Measurements from ENCODE around the gene ATG9B.

The ATG9B gene, protein sequence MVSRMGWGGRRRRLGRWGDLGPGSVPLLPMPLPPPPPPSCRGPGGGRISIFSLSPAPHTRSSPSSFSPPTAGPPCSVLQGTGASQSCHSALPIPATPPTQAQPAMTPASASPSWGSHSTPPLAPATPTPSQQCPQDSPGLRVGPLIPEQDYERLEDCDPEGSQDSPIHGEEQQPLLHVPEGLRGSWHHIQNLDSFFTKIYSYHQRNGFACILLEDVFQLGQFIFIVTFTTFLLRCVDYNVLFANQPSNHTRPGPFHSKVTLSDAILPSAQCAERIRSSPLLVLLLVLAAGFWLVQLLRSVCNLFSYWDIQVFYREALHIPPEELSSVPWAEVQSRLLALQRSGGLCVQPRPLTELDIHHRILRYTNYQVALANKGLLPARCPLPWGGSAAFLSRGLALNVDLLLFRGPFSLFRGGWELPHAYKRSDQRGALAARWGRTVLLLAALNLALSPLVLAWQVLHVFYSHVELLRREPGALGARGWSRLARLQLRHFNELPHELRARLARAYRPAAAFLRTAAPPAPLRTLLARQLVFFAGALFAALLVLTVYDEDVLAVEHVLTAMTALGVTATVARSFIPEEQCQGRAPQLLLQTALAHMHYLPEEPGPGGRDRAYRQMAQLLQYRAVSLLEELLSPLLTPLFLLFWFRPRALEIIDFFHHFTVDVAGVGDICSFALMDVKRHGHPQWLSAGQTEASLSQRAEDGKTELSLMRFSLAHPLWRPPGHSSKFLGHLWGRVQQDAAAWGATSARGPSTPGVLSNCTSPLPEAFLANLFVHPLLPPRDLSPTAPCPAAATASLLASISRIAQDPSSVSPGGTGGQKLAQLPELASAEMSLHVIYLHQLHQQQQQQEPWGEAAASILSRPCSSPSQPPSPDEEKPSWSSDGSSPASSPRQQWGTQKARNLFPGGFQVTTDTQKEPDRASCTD

GRCh38 chr7:151024435-151025056, at the start of gene ATG9B:
Gene ATG9B, minus strand, starts transcription at chr7:151024494. Its CDS starts 71 bp downstream, at chr7:151024423.
- DNase-seq = no peak

- DNase-seq = no peak
Observed at GRCh38 chr7:151073990-151074389, 49.7 kb upstream of the ATG9B start.

GRCh38 chr7:151071032-151071866, 47.0 kb upstream of the ATG9B start:
- no peak for DNase-seq

DNA sequence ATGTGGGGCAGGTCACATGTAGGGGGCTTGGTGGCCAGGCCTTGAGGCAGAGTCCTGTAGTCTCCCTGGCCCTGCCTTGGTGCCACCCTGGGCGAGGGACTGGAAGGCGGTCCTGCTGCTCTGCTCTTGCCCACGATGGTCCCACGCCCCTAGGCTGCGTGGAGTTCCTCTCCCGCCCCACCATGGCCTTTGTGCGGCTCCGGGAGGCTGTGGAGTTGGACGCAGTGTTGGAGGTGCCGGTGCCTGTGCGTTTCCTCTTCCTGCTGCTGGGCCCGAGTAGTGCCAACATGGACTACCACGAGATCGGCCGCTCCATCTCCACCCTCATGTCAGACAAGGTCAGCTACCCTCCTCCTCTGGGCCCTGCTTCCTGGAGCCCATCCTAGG, 46.3 kb upstream of the ATG9B start:
- no peak for DNase-seq

DNA sequence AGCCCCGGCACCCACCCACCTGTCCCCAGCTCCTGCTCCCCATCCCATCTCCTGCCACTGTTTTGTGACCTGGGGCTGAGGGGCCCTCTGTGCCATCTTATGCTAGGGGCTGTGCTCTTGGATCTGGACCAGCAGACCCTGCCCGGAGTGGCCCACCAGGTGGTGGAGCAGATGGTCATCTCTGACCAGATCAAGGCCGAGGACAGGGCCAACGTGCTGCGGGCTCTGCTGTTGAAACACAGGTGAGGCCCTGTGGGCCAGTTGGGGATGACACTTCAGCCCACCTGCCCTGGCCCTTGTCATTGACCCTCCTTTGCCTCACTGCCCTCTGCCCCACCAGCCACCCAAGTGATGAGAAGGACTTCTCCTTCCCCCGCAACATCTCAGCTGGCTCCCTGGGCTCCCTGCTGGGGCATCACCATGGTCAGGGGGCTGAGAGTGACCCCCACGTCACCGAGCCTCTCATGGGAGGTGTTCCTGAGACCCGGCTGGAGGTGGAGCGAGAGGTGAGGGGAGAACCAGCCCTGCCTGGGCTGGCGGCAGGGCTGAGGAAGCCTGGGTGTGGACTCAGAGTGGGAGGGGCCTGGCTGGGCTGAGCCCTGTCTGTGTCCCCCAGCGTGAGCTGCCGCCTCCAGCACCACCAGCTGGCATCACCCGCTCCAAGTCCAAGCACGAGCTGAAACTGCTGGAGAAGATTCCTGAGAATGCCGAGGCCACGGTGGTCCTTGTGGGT, 45.7 kb upstream of the ATG9B start:
- DNase-seq = no peak

DNA sequence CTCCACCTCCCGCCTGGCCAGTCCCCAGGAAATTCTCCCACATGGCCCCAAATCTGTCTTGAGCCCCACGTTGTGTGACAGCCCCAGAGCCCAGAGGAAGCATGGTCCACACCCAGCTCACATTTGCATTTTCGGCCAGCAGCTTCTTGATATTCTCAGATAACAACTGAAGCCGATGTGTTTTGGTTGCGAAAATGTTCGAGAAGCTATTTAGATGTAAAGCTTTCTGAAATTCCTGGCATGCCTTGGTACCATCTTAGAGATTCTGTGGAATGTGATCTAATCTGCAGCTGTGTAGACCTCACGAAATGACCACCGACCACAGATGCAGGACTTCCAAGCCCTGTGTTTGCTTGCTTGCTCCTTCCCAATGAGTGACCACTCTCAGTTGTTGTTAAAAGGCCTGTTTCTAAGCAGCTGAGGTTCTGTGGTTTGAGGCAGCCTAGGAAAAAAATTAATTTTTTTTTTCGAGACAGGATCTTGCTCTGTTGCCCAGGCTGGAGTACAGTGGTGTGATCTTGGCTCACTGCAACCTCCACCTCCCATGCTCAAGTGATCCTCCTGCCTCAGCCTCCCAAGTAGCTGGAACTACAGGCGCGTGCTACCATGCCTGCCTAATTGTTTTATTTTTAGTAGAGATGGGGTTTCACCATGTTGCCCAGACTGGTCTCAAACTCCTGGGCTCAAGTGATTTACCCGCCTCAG, 43.9 kb upstream of the ATG9B start:
- no peak for DNase-seq

GRCh38 chr7:151066273-151066974, 42.1 kb upstream of the ATG9B start:
- DNase-seq = no peak

DNA sequence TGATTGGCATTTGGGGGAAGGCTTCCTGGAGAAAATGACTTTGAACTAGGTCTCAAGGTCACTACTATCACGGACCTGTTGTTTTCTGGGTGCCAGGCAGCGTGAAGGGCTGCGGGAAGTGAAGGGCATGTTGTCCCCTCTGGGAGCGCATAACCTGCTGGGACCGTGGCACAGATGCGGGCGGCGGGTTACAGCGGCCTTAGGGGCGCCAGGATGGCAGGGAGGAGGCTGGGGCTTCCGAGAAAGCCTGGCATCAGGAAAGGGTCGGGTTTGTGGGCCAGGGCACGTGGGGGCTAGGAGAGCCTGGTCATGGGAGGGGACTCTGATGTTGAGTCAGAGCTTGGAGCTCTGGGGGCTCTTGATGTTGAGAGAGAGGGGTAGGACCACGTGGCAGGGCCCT, 41.2 kb upstream of the ATG9B start:
- DNase-seq = no peak

DNA sequence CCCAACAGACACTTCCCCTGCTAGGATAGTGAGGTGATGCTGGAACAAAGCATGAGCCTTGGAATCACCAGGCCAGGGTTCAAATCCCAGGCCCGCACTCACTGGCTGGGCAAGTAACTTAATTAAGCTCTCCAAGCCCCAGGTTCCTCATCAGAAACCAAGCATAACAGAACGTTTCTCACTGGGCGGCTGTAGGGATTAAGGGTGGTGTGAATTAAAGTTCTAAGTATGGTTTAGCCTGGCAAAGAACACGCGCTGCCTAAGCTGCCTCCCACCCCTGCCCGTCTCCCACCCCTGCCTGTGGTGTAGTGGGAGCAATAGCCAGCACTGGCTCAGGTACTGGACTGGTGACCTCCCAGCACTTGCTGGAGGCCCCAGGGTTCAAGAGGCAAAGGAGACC, 40.7 kb upstream of the ATG9B start:
- DNase-seq = no peak

- no peak for DNase-seq
Observed at GRCh38 chr7:151064454-151064853, 40.2 kb upstream of the ATG9B start.

GRCh38 chr7:151063212-151063561, 38.9 kb upstream of the ATG9B start:
- no peak for DNase-seq

DNA sequence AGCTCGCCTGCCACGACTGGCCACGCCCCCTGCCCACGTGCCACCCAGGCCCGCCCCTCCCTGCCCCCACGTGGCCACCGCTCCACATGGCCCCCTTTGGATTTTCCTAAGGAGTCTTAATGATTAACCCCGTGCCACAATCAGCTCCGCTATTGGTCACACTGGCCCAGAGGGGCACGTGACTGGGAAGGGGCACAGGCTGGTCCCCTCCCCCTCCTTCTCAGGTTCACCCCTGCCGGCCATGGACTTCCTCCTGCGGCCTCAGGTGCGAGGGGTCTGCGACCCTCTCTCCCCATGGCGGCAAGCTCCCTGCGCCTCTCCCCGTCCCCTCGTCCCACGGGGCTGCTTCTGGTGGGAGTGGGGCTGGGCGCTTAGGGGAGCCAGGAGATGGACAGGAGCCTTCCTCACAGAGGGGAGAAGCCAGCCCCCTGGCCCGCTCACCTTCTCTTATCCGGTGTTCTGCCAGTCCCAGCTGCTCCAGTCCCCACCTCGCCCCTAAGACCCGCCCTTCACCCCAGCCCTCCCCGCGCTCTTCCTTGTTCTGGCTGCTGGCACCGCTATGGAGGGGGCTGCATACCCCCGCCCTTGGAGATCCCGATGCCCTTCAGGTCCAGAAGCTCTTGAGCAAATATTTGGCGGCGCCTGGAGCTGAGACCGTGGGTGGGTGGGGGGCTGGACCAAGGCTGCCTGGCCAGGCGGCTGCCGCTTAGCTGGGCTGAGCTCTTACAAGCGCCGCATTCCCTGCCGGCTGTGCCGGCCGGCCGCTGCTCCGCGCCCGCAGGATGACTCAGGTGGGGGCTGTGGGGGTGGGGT, 38.3 kb upstream of the ATG9B start:
- no peak for DNase-seq

DNA sequence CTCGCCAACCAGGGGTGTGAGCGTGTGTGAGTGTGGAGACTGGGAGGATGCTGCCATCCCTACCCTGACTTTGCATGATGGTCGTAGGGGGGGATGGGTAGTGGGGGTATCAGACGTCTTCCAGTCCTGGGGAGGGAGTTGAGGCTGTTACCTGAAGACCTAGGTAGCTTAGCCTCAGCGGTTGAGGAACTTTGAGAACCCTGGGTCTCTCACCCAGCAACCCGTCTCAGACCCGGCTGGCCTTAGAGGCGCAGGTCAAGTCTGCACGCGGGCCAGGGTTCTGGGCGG, 37.8 kb upstream of the ATG9B start:
- no peak for DNase-seq

GRCh38 chr7:151061213-151062110, 37.2 kb upstream of the ATG9B start:
- DNase-seq = no peak

DNA sequence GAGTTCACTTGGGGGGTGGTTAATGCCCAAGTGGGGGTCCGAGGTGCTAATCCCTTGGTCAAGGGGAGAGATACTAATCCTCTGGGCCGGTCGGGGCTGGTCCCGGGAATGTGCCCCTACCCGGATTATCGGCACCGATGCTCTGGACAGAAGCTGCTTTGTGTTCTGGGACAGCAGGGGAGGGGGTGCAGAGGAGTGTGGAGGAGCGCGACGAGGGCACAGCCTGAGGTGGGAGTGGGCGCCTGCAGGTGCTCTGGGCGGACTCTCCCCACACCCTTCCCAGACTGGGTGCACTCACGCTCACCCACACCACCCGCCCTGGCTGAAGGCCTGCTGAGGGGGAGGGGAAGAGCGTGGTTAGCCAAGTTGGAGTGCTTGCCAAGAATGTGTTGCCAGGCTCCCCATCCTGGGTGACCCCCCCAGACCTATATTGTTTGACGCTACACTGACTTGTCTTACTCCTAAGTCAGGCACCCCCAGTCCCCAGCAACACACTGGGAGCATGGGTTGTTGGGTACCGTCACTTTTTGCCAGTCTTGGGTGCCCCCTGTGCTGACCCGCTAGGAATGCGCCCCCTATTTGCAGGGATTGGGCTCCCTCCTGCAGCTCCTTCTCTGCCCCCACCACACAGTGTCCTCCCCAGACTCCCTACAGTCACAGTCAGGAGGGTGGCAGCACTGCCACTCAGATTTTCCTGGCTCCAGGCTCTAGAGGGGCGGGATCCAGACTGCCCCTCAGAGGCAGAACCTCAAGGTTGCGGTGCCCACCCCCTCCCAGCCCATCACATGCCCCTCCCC, 36.3 kb upstream of the ATG9B start:
- no peak for DNase-seq

- no peak for DNase-seq
Observed at GRCh38 chr7:151060113-151060415, 35.8 kb upstream of the ATG9B start.

DNA sequence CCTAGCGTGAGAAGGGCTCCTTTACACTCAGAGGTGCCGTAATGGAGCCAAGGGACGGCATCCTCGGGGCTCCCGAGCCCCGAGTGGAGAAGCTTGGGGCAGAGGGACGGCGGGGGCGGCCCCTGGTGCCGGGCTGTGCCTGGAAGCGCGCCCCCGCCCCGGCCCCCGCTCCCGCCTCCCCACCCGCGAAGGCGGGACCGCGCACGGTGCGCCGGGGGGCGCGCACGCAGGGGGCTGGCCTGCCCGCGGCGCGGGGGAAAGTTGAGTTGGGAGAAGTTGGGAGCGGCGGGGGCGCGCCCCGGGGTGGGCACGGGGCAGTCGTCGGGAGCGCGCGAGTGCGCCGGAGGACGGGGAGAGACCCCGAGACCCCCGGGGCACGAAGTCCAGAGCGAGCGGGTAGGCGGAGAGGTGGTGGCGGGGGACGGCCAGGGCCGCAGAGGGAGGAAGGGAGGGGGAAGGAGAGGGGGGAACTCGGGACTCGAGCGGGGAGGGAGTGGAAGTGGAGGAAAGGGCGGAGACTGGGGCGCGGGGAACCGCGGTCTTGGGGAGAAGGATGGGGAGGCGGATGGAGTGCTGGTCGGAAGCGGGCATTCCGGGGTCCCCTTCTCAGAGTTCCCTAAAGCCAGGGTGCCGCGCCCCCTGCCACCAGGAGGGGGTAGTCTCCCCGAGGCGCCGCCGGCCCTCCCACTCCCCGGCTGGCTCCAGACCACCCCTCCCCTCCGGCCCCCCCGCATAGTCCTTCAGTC, 35.2 kb upstream of the ATG9B start, which contains the start of gene SLC4A2:
Gene SLC4A2, plus strand, starts transcription at position 223 of the 746 bp plus-strand sequence. CDS start 2,399 bp downstream, outside the sequence.
- peak; percentile 62 to 71 for DNase-seq

Data from stimulated activated CD4-positive, alpha-beta T cell treated with anti-CD3 and anti-CD28 coated beads, Interleukin-4, amount 100 ng/mL, for 4 hours (primary cell).